ENCODE results near the gene STAC.
"Not testable (repeated sequence)": the region's sequence is repeated elsewhere in the genome, so short reads cannot be mapped to it uniquely, and the experiment has no call there.

STAC gene

GRCh38 chr3:36459177-36459576 lies 78.9 kb downstream of the STAC start:
- H3K4me3 ChIP-seq (ENCODE audit: low read length), result no peak overlapping the region
- no peak for DNase-seq (ENCODE audit: low read depth, low spot score)

DNA sequence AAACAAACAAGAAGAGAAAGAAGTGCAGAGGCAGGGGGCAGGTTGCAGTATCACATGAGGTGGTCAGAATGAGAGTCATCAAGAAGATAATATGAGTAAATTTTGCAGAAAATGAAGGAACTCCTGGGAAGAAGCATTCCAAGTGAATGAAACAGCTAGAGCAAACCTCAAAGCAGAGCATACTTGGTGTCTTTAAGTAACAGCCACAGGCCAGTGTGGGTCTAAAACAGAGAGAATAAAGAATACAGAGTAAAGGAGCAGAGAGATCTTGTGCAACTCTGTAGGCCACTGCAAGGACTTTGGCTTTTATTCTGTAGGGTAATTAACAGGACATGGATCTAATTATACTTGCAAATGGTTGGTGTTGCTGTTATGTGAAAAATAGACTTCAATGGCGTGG lies 81.3 kb downstream of the STAC start:
- H3K4me3 ChIP-seq (ENCODE audit: low read length), result no peak overlapping the region
- DNase-seq (ENCODE audit: low read depth, low spot score), result no peak

GRCh38 chr3:36472045-36472444 lies 91.7 kb downstream of the STAC start:
- not testable (repeated sequence) for H3K4me3 ChIP-seq (ENCODE audit: low read length); DNase-seq (ENCODE audit: low read depth, low spot score)

DNA sequence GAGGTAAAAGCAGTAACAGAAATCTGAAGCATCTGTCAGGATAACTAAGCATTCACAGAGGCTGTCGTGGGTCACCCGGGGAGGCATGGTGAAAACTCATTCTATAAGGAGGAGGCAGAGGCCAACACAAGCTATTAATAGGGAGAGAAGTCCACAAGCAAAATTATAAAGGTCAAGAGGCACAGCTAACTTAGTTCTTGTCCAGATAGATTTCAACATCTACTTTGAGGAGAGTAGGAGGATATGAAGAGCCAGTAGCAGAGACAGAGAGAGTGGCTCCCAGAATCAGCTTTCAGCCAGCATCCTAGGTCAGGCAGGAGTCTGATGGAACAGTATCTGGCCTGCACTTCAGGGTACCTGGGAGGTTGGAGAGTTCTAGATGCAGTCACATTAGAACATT lies 95.3 kb downstream of the STAC start:
- no peak for DNase-seq (ENCODE audit: low read depth, low spot score)
- H3K4me3 ChIP-seq (ENCODE audit: low read length), result no peak overlapping the region

- DNase-seq (ENCODE audit: low read depth, low spot score), result no peak
- no peak overlapping the region for H3K4me3 ChIP-seq (ENCODE audit: low read length)
Measured at GRCh38 chr3:36476286-36476942, 96.1 kb downstream of the STAC start.

- DNase-seq (ENCODE audit: low read depth, low spot score), result no peak
- H3K4me3 ChIP-seq (ENCODE audit: low read length), result no peak overlapping the region
Measured at GRCh38 chr3:36477655-36478054, 97.4 kb downstream of the STAC start.

DNA sequence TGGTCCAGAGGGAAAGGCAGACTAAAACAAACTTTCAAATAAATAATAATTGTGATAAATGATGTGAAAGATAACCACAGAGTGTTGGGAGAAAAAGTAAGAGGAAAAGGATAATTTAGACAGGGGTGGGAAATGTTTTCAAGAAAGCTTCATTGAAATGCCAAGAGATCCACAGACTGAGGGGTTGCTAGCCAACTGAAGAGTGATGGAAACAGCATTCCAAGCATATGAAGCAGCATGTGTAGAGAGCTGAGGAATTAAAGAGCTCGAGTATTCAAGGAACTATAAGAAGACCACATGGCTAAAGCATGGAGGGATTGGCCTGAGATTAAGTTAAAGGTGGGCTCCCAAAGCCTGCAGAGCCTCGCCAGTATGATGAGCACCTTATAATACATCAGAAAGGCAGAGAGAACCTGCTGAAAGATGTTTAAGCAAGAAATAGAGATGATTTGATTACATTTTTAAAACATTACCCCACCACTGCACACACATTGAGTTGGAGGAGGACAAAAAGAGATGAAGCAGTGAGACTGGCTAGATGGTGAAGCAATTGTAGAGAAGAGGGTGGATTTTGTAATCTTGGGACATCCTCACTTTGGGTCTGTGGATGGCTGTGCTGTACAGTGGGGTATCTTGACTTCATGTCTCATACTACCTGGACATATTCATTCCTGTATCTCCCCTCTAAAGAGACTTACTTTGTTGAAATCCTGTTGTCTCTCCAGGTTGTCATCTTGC lies 100.8 kb downstream of the STAC start:
- DNase-seq (ENCODE audit: low read depth, low spot score), result no peak
- no peak overlapping the region for H3K4me3 ChIP-seq (ENCODE audit: low read length)

- no peak overlapping the region for H3K4me3 ChIP-seq (ENCODE audit: low read length)
- no peak for DNase-seq (ENCODE audit: low read depth, low spot score)
Measured at GRCh38 chr3:36482256-36482655, 102.0 kb downstream of the STAC start.

- no peak for DNase-seq (ENCODE audit: low read depth, low spot score)
- H3K4me3 ChIP-seq (ENCODE audit: low read length), result no peak overlapping the region
Measured at GRCh38 chr3:36482880-36483279, 102.6 kb downstream of the STAC start.

DNA sequence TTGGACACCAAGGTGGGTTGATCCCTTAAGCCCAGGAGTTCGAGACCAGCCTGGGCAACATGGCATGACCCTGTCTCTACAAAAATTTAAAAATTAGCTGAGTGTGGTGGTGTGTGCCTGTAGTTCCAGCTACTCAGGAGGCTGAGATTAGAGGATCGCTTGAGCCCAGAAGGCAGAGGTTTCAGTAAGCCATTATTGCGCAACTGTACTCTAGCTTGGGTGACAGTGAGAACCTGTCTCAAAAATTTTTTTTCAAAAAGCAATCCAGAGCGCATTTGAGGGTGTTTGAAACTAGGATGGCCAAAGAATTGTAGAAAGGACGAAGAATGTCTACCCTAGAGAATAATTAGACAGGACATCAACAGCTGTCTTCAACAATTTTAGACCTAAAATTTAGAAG lies 103.4 kb downstream of the STAC start:
- DNase-seq (ENCODE audit: low read depth, low spot score), result no peak
- H3K4me3 ChIP-seq (ENCODE audit: low read length), result no peak overlapping the region

GRCh38 chr3:36484386-36484785 lies 104.1 kb downstream of the STAC start:
- DNase-seq (ENCODE audit: low read depth, low spot score), result no peak
- no peak overlapping the region for H3K4me3 ChIP-seq (ENCODE audit: low read length)

DNA sequence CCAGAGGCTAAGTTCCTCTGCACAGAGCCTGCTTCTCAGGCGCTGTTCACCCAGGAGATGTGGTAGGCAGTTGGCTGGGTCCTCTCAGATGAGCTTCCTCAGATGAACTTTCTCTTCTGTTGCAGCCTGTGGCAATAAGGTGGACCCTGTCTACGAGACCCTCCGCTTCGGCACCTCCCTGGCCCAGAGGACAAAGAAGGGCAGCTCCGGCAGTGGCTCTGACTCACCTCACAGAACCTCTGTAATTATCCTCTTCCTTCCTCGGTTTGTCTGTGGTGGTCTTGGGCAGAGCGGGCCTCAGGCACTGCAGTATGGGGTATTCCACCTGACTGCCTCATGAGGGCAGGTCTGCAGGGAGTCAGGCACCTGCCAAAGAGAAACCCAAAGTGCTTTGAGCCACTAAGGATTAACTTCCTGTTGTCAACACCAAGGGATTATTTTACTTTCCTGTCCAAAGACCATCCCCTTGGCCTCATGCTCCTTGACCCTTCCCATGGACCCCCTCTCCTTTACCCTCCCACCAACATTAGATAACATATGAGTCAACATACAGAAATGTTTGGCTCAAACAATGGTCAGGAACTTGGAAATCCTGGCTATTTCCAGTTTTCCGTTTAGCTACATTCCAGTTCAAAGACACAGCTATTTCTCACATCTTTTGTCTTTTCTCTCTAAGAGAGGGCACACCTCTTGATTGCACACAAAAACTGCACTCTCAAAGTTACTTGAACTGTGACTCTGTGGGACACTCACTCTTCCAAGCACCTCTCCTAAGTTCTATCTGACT lies 105.9 kb downstream of the STAC start:
- DNase-seq (ENCODE audit: low read depth, low spot score), result no peak
- no peak overlapping the region for H3K4me3 ChIP-seq (ENCODE audit: low read length)

DNA sequence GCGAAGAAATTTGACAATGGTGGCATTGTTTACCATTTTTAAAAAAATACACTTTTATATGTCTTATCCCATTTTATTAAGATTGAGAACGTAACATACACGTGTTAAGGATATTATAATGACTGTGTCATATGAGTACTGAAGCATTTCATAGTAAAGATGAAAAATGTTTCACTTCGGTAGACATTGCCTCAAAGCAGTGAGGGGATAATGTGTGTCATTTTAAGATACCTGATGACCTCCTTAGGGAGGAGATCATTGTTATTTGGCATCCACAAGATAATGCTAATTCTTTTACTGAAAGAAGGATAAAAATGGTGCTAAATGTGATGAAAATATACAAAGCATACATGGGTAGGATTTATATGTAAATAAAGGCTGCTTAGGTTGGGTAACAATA lies 107.3 kb downstream of the STAC start:
- no peak for DNase-seq (ENCODE audit: low read depth, low spot score)
- H3K4me3 ChIP-seq (ENCODE audit: low read length), result no peak overlapping the region

- DNase-seq (ENCODE audit: low read depth, low spot score), result no peak
- no peak overlapping the region for H3K4me3 ChIP-seq (ENCODE audit: low read length)
Measured at GRCh38 chr3:36488077-36488789, 107.9 kb downstream of the STAC start.

GRCh38 chr3:36489101-36489500 lies 108.8 kb downstream of the STAC start:
- no peak for DNase-seq (ENCODE audit: low read depth, low spot score)
- H3K4me3 ChIP-seq (ENCODE audit: low read length), result no peak overlapping the region

- no peak for DNase-seq (ENCODE audit: low read depth, low spot score)
- H3K4me3 ChIP-seq (ENCODE audit: low read length), result no peak overlapping the region
Measured at GRCh38 chr3:36489679-36490425, 109.5 kb downstream of the STAC start.

- DNase-seq (ENCODE audit: low read depth, low spot score), result no peak
- no peak overlapping the region for H3K4me3 ChIP-seq (ENCODE audit: low read length)
Measured at GRCh38 chr3:36493051-36493450, 112.7 kb downstream of the STAC start.

DNA sequence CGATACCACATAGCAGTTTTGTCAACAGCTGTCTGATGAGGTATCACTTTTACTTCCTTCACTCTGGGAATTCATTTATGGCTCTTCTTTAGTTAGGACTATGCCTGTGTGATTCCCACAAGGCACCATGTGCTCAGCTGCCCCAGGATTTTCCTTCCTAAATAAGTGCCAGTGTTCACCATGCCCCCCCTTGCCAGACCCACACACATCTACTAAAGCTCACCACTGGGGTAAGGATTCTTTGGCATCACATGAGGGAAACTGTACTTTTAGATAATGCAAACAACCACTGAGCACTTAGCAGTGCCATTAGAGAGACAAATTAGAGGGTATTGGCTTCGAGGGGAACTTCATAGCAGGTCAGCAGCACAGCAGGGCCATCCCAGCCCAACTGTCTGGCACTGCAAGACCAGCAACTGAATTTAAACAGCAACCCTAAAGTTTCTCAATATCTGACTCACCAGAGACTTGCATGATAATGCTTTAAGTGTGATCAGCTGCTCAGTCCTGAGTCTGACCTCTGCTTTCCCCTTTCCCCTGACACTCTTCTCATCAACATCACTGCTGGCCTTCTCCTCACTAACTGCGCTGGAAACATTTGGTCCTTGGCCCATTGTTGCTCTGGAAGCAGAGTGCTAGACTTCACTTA lies 114.3 kb downstream of the STAC start:
- no peak overlapping the region for H3K4me3 ChIP-seq (ENCODE audit: low read length)
- no peak for DNase-seq (ENCODE audit: low read depth, low spot score)
